Gastrocnemius medialis (tissue), 4 donors: ENCODE data around the gene NDC1.

Experiments used
- CTCF ChIP-seq, 5 experiments: fragments of 450-650 bp in 3 of 5; fragments of 200-600 bp in 2 of 5; sonication (generic) in 2 of 5; IDR thresholded peaks in 4 of 5; conservative IDR thresholded peaks in 1 of 5; 1 replicate in 4 of 5; 2 replicates in 1 of 5; pipeline ENCODE4 v1.5.1; 2016 to 2019; ENCODE audit warnings: antibody characterized with exemption in 5 of 5, mild to moderate bottlenecking in 3 of 5, moderate library complexity in 3 of 5
- POLR2A ChIP-seq, 2 donors: fragments of 450-650 bp; IDR thresholded peaks; one replicate each; pipeline ENCODE4 v1.6.1; 2017; ENCODE audit warnings: antibody characterized with exemption in 2 of 2, mild to moderate bottlenecking in 2 of 2, moderate library complexity in 2 of 2

DNA sequence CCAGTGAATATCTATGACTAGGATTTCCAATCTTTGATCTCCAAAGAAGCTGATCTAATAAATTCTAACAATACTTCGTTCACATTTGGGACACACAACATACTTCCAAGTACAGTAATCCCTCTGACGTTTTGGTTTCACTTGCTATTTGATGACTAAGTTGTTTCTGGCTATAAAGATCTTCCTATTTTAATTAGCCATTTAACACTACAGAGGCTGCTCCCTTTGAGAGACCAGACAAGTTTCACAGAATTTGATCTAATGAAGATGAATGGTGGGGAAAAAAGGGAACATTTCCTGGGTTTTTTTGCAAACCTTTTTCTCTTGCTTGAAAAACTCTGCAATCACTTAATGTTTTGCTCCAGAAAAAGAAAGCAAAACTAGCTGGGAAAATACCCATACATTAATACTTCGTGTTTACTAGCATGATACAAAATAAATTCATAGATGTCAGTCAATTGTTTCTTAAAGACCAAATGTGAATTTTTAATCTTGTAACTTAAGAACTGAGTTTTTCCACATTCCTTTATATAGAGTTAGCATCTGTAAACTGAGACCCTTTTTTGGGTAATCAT lies 71.2 kb downstream of the NDC1 start:
- TF ChIP-seq CTCF (IDR thresholded peaks at IDR 0.05 in 4 of 5, conservative IDR thresholded peaks at IDR 0.05 in 1 of 5) (no peak), POLR2A (IDR thresholded peaks at IDR 0.05) (no peak)
